Keratinocyte (primary cell): ENCODE data around the gene PTPN4. TPM values are rescaled to one million over a fixed set of nuclear protein-coding genes. Genes with fewer than 3 reads are reported as not detected.

Source experiments
- DNase-seq: peaks from one replicate; pipeline ENCODE4 v3.0.0-alpha.2; 2011; ENCODE audit warnings: low read depth, missing footprints, low spot score
- FAIRE-seq: peaks from 2 replicates; lab custom pipeline; 2011; peaks lifted over from hg19 to GRCh38; lab: Jason Lieb, UNC
- H2AFZ ChIP-seq: 2 replicates; pipeline ENCODE4 v1.6.0; 2012; ENCODE audit warnings: low read length, control low read depth, inconsistent platforms; ENCODE audit not compliant: control insufficient read depth
- H3K27ac ChIP-seq: 2 replicates; pipeline ENCODE4 v1.5.1; 2011; ENCODE audit warnings: low read length; ENCODE audit not compliant: control insufficient read depth, insufficient read depth
- H3K27me3 ChIP-seq: 3 replicates; pipeline ENCODE4 v1.6.0; 2011; ENCODE audit warnings: low read length; ENCODE audit not compliant: control insufficient read depth, insufficient read depth; ENCODE audit errors: extremely low read depth
- H3K36me3 ChIP-seq, 2 experiments: 2 replicates in 1 of 2; 3 replicates in 1 of 2; pipeline ENCODE4 v1.5.1; 2011; ENCODE audit warnings: low read length in 2 of 2, mild to moderate bottlenecking in 1 of 2; ENCODE audit not compliant: control insufficient read depth in 2 of 2, insufficient read depth in 2 of 2; ENCODE audit errors: extremely low read depth in 1 of 2
- H3K4me1 ChIP-seq: 3 replicates; pipeline ENCODE4 v1.5.1; 2011; ENCODE audit warnings: low read length; ENCODE audit not compliant: control insufficient read depth, insufficient read depth; ENCODE audit errors: extremely low read depth
- H3K4me2 ChIP-seq: 3 replicates; pipeline ENCODE4 v1.6.0; 2011; ENCODE audit warnings: low read depth, low read length; ENCODE audit not compliant: control insufficient read depth, insufficient read depth; ENCODE audit errors: extremely low read depth
- H3K4me3 ChIP-seq, 3 experiments: fragments of 200-600 bp in 1 of 3; sonication (generic) in 1 of 3; 2 replicates in 2 of 3; 3 replicates in 1 of 3; pipeline ENCODE4 v1.5.1; 2011 to 2016; ENCODE audit warnings: low read length in 3 of 3, mild to moderate bottlenecking in 3 of 3, control low read depth in 2 of 3, inconsistent platforms in 1 of 3, low read depth in 1 of 3, mixed read lengths in 1 of 3, mixed run types in 1 of 3, moderate library complexity in 1 of 3; ENCODE audit not compliant: control insufficient read depth in 2 of 3, insufficient read depth in 2 of 3; ENCODE audit errors: extremely low read depth in 1 of 3
- H3K79me2 ChIP-seq: 2 replicates; pipeline ENCODE4 v1.6.0; 2012; ENCODE audit warnings: low read length; ENCODE audit not compliant: control insufficient read depth, insufficient read depth
- H3K9ac ChIP-seq: 3 replicates; pipeline ENCODE4 v1.6.0; 2011; ENCODE audit warnings: low read length; ENCODE audit not compliant: control insufficient read depth, insufficient read depth; ENCODE audit errors: extremely low read depth
- H3K9me1 ChIP-seq: 3 replicates; pipeline ENCODE4 v1.6.0; 2011; ENCODE audit warnings: low read length; ENCODE audit not compliant: control insufficient read depth, insufficient read depth; ENCODE audit errors: extremely low read depth
- H3K9me3 ChIP-seq: 2 replicates; pipeline ENCODE4 v1.5.1; 2012; ENCODE audit warnings: low read depth, low read length; ENCODE audit not compliant: control insufficient read depth
- H4K20me1 ChIP-seq: 3 replicates; pipeline ENCODE4 v1.6.0; 2011; ENCODE audit warnings: low read length; ENCODE audit not compliant: control insufficient read depth, insufficient read depth; ENCODE audit errors: extremely low read depth
- CTCF ChIP-seq, 3 experiments: IDR thresholded peaks in 1 of 3; conservative IDR thresholded peaks in 1 of 3; optimal IDR thresholded peaks in 1 of 3; 2 replicates in 2 of 3; 3 replicates in 1 of 3; pipeline versions ENCODE3 to v1.5.1; 2011; ENCODE audit warnings: low read length in 3 of 3, mild to moderate bottlenecking in 3 of 3, moderate library complexity in 2 of 3, control low read depth in 1 of 3, inconsistent platforms in 1 of 3; ENCODE audit not compliant: insufficient read depth in 2 of 3; ENCODE audit errors: extremely low read depth in 1 of 3
- EZH2 ChIP-seq: IDR thresholded peaks from one replicate; pipeline ENCODE4 v1.6.1; 2012; ENCODE audit warnings: inconsistent platforms, mild to moderate bottlenecking, low read length, moderate library complexity
- dilution Hi-C: fragments of 300-500 bp; cut with MboI; formaldehyde crosslinking; loops from one replicate; pipeline ENCODE4 v1.7.0; 2020; ENCODE audit warnings: low sequenced_read_pairs; ENCODE audit not compliant: extremely low pct_ligation_motif_present
- polyA plus RNA-seq, 5 experiments: library from polyadenylated mRNA; depleted of rRNA in 3 of 5; stranded (reverse) in 3 of 5; stranded (forward) in 1 of 5; unstranded in 1 of 5; fragments of >200 nt; gene quantifications; 1 replicate in 1 of 5; 2 replicates in 3 of 5; 3 replicates in 1 of 5; pipeline versions ENCODE4 v1.2.1 to v1.2.3, GENCODE V29; 2011 to 2012; ENCODE audit warnings: missing spikeins in 2 of 5, low read depth in 1 of 5, low replicate concordance in 1 of 5

Gene PTPN4
- polyA plus RNA-seq, 1 donor (not counting 4 experiments of a cell fraction or from before 2014, with no cell fraction given), result 20.6 TPM

GRCh38 chr2:119739580-119740255 is 20.0 kb upstream of the PTPN4 start:
- Histone ChIP-seq H3K4me3 (no peak overlapping the region), H2AFZ (no peak overlapping the region), H3K4me1 (peaks cover 10% of the 10 kb centered on the region), H3K9me1 (no peaks in the 10 kb centered on the region), H3K36me3 (no peaks in the 10 kb centered on the region), H3K79me2 (no peaks in the 10 kb centered on the region), H3K27me3 (no peaks in the 10 kb centered on the region), H3K27ac (no peak overlapping the region), H3K9ac (no peak overlapping the region), H4K20me1 (no peaks in the 10 kb centered on the region), H3K4me2 (no peak overlapping the region), H3K9me3 (no peaks in the 10 kb centered on the region)
- dilution Hi-C loops, result no loop called here
- FAIRE-seq (no peak), DNase-seq (no peak)
- TF ChIP-seq EZH2 (no peak), CTCF (optimal IDR thresholded peaks at IDR 0.05 in 1 of 3, IDR thresholded peaks at IDR 0.05 in 1 of 3, conservative IDR thresholded peaks at IDR 0.05 in 1 of 3; ENCODE audit: extremely low read depth in 1 of 3, insufficient read depth in 2 of 3, low read length in 3 of 3) (no peak)

GRCh38 chr2:119741001-119741400 is 18.7 kb upstream of the PTPN4 start:
- no peak for DNase-seq
- H3K27ac ChIP-seq, result no peak overlapping the region
- no peak overlapping the region for H3K4me2 ChIP-seq
- H4K20me1 ChIP-seq, result no peaks in the 10 kb centered on the region
- H3K9me1 ChIP-seq, result no peaks in the 10 kb centered on the region
- H3K79me2 ChIP-seq, result no peaks in the 10 kb centered on the region
- TF ChIP-seq CTCF (optimal IDR thresholded peaks at IDR 0.05 in 1 of 3, IDR thresholded peaks at IDR 0.05 in 1 of 3, conservative IDR thresholded peaks at IDR 0.05 in 1 of 3; ENCODE audit: extremely low read depth in 1 of 3, insufficient read depth in 2 of 3, low read length in 3 of 3), result no peak
- no peaks in the 10 kb centered on the region for H3K9me3 ChIP-seq
- H3K27me3 ChIP-seq, result no peaks in the 10 kb centered on the region
- dilution Hi-C loops, result no loop called here
- no peak for FAIRE-seq
- peaks cover 13% of the 10 kb centered on the region for H3K4me1 ChIP-seq
- no peak overlapping the region for H3K4me3 ChIP-seq
- H2AFZ ChIP-seq, result no peak overlapping the region
- H3K9ac ChIP-seq, result no peak overlapping the region
- H3K36me3 ChIP-seq, result no peaks in the 10 kb centered on the region
